Fibroblast of skin of left quadriceps (primary cell): ENCODE measurements around the gene NECTIN1.

Source experiments
- DNase-seq, 2 experiments: peaks; one replicate each; pipeline ENCODE4 v3.0.0-alpha.2; 2013; ENCODE audit warnings: low read depth in 2 of 2

NECTIN1 gene

GRCh38 chr11:119590651-119591351, 138.2 kb downstream of the NECTIN1 start:
- DNase-seq: no peak

GRCh38 chr11:119589001-119589400, 140.0 kb downstream of the NECTIN1 start:
- DNase-seq: no peak
